ENCODE measurements around the gene ITGB4. TPM values are rescaled to one million over a fixed set of nuclear protein-coding genes. Genes with fewer than 3 reads are reported as not detected.

ITGB4 gene
- total and polyA plus RNA-seq, 10 of the 15 experiments (the other 5 are each of a cell fraction or from before 2014, with no cell fraction given): 0.06 to 1.6 (median 0.27) TPM; not detected in 2

DNA sequence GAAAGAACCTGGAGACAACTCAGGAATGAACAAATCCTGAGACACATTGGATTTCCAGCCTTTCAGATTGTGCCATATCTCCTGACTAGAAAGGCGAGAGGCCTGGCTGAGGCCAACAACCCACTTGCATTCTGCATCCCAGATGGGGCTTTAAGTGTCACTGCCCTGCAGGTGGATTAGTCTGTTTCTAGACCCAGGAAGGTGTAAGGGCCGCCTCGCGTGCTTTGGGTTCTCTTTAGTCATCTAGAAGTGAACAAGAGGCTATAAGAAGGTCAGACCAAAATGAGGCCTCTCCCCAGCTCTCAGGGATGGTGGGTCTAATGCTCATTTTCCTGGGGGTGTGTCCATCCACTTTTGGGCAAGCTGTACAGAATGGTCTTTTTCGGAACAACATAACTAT lies 49.2 kb upstream of the ITGB4 start (continued):
- no peak for TF ChIP-seq USF2 (IDR thresholded peaks at IDR 0.05; ENCODE audit: borderline replicate concordance, low read depth, low read length)
- no peak for TF ChIP-seq STAT3 (IDR thresholded peaks at IDR 0.05; ENCODE audit: low read depth, low read length)

DNA sequence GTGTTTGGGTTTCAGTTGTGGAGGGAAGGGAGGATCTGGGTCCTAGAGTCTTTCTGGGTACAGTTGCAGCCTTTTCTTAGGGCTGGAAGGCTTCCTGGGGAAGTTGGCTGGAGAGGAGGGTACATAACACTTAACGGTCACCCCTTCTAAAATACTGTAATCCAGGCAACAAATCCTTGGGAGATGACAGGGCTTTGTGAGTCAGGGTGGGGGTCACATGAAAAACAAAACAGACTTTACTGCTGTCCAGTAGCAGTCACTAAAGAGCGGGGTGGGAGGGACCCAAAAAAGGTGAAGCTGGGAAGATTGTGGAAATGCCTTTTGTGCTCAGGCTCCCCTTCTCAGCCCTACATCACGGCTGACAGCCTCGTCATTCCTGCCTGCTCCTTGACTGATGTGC lies 47.8 kb upstream of the ITGB4 start:
- intact Hi-C loops (cut with micrococcal nuclease; ENCODE audit: unreplicated experiment) (no loop called here), in situ Hi-C loops (cut with MboI) (loop anchor here (5.0 kb wide), 1 partner anchor 74 kb away; no protein-coding TSS in a partner anchor)
- Histone ChIP-seq H3K79me2 (ENCODE audit: control insufficient read depth, insufficient read depth, low read length) (peaks cover 34% of the 10 kb centered on the region), H3K27me3 (replicated peaks in 1 of 2; ENCODE audit: control insufficient read depth in 2 of 2, insufficient read depth in 2 of 2, low read length in 1 of 2) (no peaks in the 10 kb centered on the region), H3K4me2 (ENCODE audit: control insufficient read depth, insufficient read depth) (no peak overlapping the region), H3K27ac (ENCODE audit: control insufficient read depth, insufficient read depth) (no peak overlapping the region), H4K20me1 (ENCODE audit: control insufficient read depth, insufficient read depth) (no peaks in the 10 kb centered on the region), H3K9ac (ENCODE audit: control insufficient read depth, insufficient read depth, low read length) (no peak overlapping the region), H2AFZ (ENCODE audit: control insufficient read depth, low read depth, low read length) (no peak overlapping the region), H3K4me3 (no peak overlapping the region), H3K36me3 (ENCODE audit: control insufficient read depth in 2 of 2, insufficient read depth in 2 of 2, low read length in 1 of 2) (peaks cover 5 to 22% of the 10 kb centered on the region in 2 experiments), H3K4me1 (ENCODE audit: control insufficient read depth, insufficient read depth, low read length) (peaks cover 2% of the 10 kb centered on the region), H3K9me3 (replicated peaks; ENCODE audit: control insufficient read depth, insufficient read depth, low read length) (no peaks in the 10 kb centered on the region)
- WGBS (ENCODE audit: insufficient coverage, insufficient replicate concordance, low lambda C conversion rate, missing lambda C conversion rate): 87% methylated on average over 4 of the region's 4 CpGs
- no TSS peak for BruUV-seq (replicated peaks)
- DNase-seq (ENCODE audit: low read depth, low spot score) (no peak), ATAC-seq (no peak), FAIRE-seq (no peak)
- RAD21 ChIA-PET (ENCODE audit: unreplicated experiment): interaction anchor here (0.9 to 7.6 kb wide), 3 partner anchors 41 to 80 kb away, joined by 3 to 79 read pairs (median 3); partner anchors contain the start of gene SMIM5
- POLR2A ChIA-PET: interaction anchor here (0.7 to 1.1 kb wide), 2 partner anchors 67 to 74 kb away, joined by 3 to 4 read pairs; no protein-coding TSS in a partner anchor
- CTCF ChIA-PET: interaction anchor here (0.6 to 7.9 kb wide), 8 partner anchors 10 to 392 kb away, joined by 5 to 197 read pairs (median 16); partner anchors contain the start of gene SMIM5
- no peak for TF ChIP-seq NRF1 (conservative IDR thresholded peaks at IDR 0.05; ENCODE audit: low read depth, low read length)
- TF ChIP-seq, protein P1, sequence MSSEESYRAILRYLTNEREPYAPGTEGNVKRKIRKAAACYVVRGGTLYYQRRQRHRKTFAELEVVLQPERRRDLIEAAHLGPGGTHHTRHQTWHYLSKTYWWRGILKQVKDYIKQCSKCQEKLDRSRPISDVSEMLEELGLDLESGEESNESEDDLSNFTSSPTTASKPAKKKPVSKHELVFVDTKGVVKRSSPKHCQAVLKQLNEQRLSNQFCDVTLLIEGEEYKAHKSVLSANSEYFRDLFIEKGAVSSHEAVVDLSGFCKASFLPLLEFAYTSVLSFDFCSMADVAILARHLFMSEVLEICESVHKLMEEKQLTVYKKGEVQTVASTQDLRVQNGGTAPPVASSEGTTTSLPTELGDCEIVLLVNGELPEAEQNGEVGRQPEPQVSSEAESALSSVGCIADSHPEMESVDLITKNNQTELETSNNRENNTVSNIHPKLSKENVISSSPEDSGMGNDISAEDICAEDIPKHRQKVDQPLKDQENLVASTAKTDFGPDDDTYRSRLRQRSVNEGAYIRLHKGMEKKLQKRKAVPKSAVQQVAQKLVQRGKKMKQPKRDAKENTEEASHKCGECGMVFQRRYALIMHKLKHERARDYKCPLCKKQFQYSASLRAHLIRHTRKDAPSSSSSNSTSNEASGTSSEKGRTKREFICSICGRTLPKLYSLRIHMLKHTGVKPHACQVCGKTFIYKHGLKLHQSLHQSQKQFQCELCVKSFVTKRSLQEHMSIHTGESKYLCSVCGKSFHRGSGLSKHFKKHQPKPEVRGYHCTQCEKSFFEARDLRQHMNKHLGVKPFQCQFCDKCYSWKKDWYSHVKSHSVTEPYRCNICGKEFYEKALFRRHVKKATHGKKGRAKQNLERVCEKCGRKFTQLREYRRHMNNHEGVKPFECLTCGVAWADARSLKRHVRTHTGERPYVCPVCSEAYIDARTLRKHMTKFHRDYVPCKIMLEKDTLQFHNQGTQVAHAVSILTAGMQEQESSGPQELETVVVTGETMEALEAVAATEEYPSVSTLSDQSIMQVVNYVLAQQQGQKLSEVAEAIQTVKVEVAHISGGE (CRISPR knock-in tag; IDR thresholded peaks at IDR 0.05): no peak
- TF ChIP-seq, protein P2, sequence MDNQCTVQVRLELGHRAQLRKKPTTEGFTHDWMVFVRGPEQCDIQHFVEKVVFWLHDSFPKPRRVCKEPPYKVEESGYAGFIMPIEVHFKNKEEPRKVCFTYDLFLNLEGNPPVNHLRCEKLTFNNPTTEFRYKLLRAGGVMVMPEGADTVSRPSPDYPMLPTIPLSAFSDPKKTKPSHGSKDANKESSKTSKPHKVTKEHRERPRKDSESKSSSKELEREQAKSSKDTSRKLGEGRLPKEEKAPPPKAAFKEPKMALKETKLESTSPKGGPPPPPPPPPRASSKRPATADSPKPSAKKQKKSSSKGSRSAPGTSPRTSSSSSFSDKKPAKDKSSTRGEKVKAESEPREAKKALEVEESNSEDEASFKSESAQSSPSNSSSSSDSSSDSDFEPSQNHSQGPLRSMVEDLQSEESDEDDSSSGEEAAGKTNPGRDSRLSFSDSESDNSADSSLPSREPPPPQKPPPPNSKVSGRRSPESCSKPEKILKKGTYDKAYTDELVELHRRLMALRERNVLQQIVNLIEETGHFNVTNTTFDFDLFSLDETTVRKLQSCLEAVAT (IDR thresholded peaks at IDR 0.05): no peak
- SMC1A ChIA-PET (ENCODE audit: uncharacterized antibody, unreplicated experiment): interaction anchor here (0.6 to 6.6 kb wide), 6 partner anchors 10 to 688 kb away, joined by 3 to 72 read pairs (median 8); partner anchors contain the start of gene SMIM5
